PFSK-1 (cell line): ENCODE measurements around the gene INVS.

Experiments used
- POLR2AphosphoS5 ChIP-seq: IDR thresholded peaks from 2 replicates; pipeline ENCODE4 v1.6.1; 2012; ENCODE audit warnings: low read depth, mild to moderate bottlenecking, control low read depth, low read length, moderate library complexity
- REST ChIP-seq, 2 experiments: IDR thresholded peaks; 2 replicates each; pipeline versions ENCODE4 v1.6.1 to v1.8.0; 2011 to 2012; ENCODE audit warnings: low read depth in 2 of 2, low read length in 2 of 2, control low read depth in 1 of 2, inconsistent platforms in 1 of 2, mild to moderate bottlenecking in 1 of 2, moderate library complexity in 1 of 2; ENCODE audit not compliant: insufficient read depth in 1 of 2
- SIN3A ChIP-seq: IDR thresholded peaks from 2 replicates; pipeline ENCODE4 v1.6.1; 2012; ENCODE audit warnings: mild to moderate bottlenecking, low read length, moderate library complexity, borderline replicate concordance; ENCODE audit not compliant: insufficient read depth
- TAF1 ChIP-seq: IDR thresholded peaks from 2 replicates; pipeline ENCODE4 v1.6.1; 2012; ENCODE audit warnings: low read length, control low read depth, borderline replicate concordance; ENCODE audit not compliant: insufficient read depth

- no peak for TF ChIP-seq REST (IDR thresholded peaks at IDR 0.05; ENCODE audit: insufficient read depth in 1 of 2, low read depth in 2 of 2, low read length in 2 of 2)
- no peak for TF ChIP-seq SIN3A
- TF ChIP-seq POLR2AphosphoS5 = no peak
- no peak for TF ChIP-seq TAF1
These were observed 777 bp upstream of the INVS start for GRCh38 chr9:100098046-100098886.
